Neural cell (in vitro differentiated cells): Measurements from ENCODE around the gene PPP1R11.

Experiments used
- POLR2AphosphoS5 ChIP-seq: IDR thresholded peaks from 2 replicates; pipeline ENCODE4 v1.6.1; 2012
- TF ChIP-seq, protein P1 (sequence below): IDR thresholded peaks from 2 replicates; pipeline ENCODE4 v1.6.1; 2012; ENCODE audit warnings: borderline replicate concordance

- no peak for TF ChIP-seq POLR2AphosphoS5
- TF ChIP-seq, protein P1, sequence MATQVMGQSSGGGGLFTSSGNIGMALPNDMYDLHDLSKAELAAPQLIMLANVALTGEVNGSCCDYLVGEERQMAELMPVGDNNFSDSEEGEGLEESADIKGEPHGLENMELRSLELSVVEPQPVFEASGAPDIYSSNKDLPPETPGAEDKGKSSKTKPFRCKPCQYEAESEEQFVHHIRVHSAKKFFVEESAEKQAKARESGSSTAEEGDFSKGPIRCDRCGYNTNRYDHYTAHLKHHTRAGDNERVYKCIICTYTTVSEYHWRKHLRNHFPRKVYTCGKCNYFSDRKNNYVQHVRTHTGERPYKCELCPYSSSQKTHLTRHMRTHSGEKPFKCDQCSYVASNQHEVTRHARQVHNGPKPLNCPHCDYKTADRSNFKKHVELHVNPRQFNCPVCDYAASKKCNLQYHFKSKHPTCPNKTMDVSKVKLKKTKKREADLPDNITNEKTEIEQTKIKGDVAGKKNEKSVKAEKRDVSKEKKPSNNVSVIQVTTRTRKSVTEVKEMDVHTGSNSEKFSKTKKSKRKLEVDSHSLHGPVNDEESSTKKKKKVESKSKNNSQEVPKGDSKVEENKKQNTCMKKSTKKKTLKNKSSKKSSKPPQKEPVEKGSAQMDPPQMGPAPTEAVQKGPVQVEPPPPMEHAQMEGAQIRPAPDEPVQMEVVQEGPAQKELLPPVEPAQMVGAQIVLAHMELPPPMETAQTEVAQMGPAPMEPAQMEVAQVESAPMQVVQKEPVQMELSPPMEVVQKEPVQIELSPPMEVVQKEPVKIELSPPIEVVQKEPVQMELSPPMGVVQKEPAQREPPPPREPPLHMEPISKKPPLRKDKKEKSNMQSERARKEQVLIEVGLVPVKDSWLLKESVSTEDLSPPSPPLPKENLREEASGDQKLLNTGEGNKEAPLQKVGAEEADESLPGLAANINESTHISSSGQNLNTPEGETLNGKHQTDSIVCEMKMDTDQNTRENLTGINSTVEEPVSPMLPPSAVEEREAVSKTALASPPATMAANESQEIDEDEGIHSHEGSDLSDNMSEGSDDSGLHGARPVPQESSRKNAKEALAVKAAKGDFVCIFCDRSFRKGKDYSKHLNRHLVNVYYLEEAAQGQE, result no peak
These were observed 36.8 kb downstream of the PPP1R11 start for GRCh38 chr6:30103872-30104179.
